ENCODE data around the gene TM9SF1. TPM values are rescaled to one million over a fixed set of nuclear protein-coding genes. Genes with fewer than 3 reads are reported as not detected.

Gene TM9SF1
- total and polyA plus RNA-seq, 10 of the 15 experiments (the other 5 are each of a cell fraction or from before 2014, with no cell fraction given) = 7.2 to 39.2 (median 17.6) TPM

DNA sequence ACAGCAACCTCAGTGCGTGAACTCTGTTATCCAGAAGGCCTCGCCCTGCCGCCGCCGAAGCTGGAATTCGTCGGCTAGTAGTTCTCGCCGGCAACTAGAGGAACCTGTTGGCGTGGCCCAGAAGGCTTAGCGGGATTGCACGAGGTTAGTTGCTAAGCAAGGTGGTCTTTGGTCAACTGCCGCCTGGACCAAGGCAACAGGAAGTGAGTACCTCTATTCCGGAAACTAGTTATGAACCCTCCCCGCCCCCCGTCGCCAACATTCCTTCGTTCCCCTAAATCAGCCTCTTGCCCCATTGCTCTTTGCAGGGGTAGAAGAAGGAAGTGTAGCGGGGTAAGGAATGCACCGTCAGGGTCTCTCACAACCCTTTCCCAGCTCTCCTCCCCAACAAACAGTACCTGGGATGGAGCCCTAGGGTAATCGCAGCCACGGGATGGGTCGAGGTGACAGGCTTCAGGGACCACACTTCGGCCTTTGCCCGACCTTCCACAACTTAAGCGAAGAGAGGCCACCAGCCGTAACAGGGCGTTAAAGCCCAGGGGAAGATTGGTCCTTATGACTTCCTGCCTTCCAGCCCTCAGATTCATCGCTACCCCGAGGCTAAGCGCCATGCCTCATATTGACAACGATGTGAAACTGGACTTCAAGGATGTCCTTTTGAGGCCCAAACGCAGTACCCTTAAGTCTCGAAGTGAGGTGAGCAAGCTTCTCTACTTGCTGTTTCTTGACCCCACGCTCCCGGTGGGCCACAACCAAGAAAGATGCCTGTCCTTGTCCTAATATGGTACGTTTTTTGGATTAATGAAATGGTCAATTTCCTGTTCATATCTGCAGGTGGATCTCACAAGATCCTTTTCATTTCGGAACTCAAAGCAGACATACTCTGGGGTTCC lies 37.6 kb upstream of the TM9SF1 start, which contains the start of gene GMPR2 (continued):
- TF ChIP-seq, protein P1, sequence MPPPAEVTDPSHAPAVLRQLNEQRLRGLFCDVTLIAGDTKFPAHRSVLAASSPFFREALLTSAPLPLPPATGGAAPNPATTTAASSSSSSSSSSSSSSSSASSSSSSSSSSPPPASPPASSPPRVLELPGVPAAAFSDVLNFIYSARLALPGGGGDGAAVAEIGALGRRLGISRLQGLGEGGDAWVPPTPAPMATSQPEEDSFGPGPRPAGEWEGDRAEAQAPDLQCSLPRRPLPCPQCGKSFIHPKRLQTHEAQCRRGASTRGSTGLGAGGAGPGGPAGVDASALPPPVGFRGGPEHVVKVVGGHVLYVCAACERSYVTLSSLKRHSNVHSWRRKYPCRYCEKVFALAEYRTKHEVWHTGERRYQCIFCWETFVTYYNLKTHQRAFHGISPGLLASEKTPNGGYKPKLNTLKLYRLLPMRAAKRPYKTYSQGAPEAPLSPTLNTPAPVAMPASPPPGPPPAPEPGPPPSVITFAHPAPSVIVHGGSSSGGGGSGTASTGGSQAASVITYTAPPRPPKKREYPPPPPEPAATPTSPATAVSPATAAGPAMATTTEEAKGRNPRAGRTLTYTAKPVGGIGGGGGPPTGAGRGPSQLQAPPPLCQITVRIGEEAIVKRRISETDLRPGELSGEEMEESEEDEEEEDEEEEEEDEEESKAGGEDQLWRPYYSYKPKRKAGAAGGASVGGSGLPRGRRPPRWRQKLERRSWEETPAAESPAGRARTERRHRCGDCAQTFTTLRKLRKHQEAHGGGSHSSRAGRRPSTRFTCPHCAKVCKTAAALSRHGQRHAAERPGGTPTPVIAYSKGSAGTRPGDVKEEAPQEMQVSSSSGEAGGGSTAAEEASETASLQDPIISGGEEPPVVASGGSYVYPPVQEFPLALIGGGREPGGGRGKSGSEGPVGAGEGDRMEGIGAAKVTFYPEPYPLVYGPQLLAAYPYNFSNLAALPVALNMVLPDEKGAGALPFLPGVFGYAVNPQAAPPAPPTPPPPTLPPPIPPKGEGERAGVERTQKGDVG (CRISPR knock-in tag; IDR thresholded peaks at IDR 0.05) = no peak
- TF ChIP-seq SPI1 (IDR thresholded peaks at IDR 0.05; ENCODE audit: borderline replicate concordance, insufficient read depth, low read depth, low read length) (peak; percentile 67; the same call in 1 of the 2 replicates), DPF2 (IDR thresholded peaks at IDR 0.05) (0 out of 2 replicates have a peak, but pooled peaks have one; percentile 18), RFX5 (IDR thresholded peaks at IDR 0.05; ENCODE audit: low read depth, low read length) (peak; percentile 79), HDGF (IDR thresholded peaks at IDR 0.05) (peak; percentile 25; the same call in 1 of the 2 replicates), GABPA (IDR thresholded peaks at IDR 0.05; ENCODE audit: low read depth) (peak; percentile 88), IKZF1 (conservative IDR thresholded peaks at IDR 0.05) (peak; percentile 82; the same call in 1 of the 2 replicates), ATF7 (IDR thresholded peaks at IDR 0.05; ENCODE audit: low read depth) (0 out of 2 replicates have a peak, but pooled peaks have one; percentile 44), RELA (IDR thresholded peaks at IDR 0.05; ENCODE audit: borderline replicate concordance, partially characterized antibody) (peak; percentile 40)
- TF ChIP-seq, protein P2, sequence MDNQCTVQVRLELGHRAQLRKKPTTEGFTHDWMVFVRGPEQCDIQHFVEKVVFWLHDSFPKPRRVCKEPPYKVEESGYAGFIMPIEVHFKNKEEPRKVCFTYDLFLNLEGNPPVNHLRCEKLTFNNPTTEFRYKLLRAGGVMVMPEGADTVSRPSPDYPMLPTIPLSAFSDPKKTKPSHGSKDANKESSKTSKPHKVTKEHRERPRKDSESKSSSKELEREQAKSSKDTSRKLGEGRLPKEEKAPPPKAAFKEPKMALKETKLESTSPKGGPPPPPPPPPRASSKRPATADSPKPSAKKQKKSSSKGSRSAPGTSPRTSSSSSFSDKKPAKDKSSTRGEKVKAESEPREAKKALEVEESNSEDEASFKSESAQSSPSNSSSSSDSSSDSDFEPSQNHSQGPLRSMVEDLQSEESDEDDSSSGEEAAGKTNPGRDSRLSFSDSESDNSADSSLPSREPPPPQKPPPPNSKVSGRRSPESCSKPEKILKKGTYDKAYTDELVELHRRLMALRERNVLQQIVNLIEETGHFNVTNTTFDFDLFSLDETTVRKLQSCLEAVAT (IDR thresholded peaks at IDR 0.05) = no peak; the same call in 1 of the 2 replicates
- TF ChIP-seq, protein P3, sequence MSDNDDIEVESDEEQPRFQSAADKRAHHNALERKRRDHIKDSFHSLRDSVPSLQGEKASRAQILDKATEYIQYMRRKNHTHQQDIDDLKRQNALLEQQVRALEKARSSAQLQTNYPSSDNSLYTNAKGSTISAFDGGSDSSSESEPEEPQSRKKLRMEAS (IDR thresholded peaks at IDR 0.05; ENCODE audit: low read depth, low read length) = no peak
- TF ChIP-seq, protein P4, sequence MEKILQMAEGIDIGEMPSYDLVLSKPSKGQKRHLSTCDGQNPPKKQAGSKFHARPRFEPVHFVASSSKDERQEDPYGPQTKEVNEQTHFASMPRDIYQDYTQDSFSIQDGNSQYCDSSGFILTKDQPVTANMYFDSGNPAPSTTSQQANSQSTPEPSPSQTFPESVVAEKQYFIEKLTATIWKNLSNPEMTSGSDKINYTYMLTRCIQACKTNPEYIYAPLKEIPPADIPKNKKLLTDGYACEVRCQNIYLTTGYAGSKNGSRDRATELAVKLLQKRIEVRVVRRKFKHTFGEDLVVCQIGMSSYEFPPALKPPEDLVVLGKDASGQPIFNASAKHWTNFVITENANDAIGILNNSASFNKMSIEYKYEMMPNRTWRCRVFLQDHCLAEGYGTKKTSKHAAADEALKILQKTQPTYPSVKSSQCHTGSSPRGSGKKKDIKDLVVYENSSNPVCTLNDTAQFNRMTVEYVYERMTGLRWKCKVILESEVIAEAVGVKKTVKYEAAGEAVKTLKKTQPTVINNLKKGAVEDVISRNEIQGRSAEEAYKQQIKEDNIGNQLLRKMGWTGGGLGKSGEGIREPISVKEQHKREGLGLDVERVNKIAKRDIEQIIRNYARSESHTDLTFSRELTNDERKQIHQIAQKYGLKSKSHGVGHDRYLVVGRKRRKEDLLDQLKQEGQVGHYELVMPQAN (conservative IDR thresholded peaks at IDR 0.05) = peak; percentile 80
- TF ChIP-seq, protein P5, sequence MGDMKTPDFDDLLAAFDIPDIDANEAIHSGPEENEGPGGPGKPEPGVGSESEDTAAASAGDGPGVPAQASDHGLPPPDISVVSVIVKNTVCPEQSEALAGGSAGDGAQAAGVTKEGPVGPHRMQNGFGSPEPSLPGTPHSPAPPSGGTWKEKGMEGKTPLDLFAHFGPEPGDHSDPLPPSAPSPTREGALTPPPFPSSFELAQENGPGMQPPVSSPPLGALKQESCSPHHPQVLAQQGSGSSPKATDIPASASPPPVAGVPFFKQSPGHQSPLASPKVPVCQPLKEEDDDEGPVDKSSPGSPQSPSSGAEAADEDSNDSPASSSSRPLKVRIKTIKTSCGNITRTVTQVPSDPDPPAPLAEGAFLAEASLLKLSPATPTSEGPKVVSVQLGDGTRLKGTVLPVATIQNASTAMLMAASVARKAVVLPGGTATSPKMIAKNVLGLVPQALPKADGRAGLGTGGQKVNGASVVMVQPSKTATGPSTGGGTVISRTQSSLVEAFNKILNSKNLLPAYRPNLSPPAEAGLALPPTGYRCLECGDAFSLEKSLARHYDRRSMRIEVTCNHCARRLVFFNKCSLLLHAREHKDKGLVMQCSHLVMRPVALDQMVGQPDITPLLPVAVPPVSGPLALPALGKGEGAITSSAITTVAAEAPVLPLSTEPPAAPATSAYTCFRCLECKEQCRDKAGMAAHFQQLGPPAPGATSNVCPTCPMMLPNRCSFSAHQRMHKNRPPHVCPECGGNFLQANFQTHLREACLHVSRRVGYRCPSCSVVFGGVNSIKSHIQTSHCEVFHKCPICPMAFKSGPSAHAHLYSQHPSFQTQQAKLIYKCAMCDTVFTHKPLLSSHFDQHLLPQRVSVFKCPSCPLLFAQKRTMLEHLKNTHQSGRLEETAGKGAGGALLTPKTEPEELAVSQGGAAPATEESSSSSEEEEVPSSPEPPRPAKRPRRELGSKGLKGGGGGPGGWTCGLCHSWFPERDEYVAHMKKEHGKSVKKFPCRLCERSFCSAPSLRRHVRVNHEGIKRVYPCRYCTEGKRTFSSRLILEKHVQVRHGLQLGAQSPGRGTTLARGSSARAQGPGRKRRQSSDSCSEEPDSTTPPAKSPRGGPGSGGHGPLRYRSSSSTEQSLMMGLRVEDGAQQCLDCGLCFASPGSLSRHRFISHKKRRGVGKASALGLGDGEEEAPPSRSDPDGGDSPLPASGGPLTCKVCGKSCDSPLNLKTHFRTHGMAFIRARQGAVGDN (IDR thresholded peaks at IDR 0.05) = 0 out of 2 replicates have a peak, but pooled peaks have one; percentile 63

All from GM12878 (cell line).